ENCODE results near the gene DMGDH.

DNA sequence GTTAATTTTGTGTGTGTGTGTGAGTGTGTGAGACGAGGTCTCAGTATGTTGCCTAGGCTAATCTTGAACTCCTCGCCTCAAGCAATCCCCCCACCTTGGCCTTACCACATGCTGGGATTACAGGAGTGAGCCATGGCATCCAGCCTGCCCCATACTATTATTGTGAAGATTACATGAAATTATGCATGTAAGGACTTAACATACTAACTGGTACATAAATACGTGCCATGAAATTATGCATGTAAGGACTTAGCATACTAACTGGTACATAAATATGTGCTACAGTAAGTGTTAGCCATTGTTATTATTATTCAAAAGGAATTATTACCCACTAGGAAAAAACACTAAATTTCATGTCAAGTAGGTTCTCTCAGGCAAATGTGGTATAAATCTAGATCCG is 16.2 kb downstream of the DMGDH start:
- TF ChIP-seq POLR2A (IDR thresholded peaks at IDR 0.05): no peak
- TF ChIP-seq, protein P1, sequence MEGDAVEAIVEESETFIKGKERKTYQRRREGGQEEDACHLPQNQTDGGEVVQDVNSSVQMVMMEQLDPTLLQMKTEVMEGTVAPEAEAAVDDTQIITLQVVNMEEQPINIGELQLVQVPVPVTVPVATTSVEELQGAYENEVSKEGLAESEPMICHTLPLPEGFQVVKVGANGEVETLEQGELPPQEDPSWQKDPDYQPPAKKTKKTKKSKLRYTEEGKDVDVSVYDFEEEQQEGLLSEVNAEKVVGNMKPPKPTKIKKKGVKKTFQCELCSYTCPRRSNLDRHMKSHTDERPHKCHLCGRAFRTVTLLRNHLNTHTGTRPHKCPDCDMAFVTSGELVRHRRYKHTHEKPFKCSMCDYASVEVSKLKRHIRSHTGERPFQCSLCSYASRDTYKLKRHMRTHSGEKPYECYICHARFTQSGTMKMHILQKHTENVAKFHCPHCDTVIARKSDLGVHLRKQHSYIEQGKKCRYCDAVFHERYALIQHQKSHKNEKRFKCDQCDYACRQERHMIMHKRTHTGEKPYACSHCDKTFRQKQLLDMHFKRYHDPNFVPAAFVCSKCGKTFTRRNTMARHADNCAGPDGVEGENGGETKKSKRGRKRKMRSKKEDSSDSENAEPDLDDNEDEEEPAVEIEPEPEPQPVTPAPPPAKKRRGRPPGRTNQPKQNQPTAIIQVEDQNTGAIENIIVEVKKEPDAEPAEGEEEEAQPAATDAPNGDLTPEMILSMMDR (IDR thresholded peaks at IDR 0.05): no peak

Measured in right lobe of liver (tissue), 4 donors.